Mucosa of descending colon (tissue), 3 donors: ENCODE results near the gene PARP8. TPM values are rescaled to one million over a fixed set of nuclear protein-coding genes. Genes with fewer than 3 reads are reported as not detected.

Experiments used
- ATAC-seq: fragments of 200-7000 bp; cut with Tn5 transposase; one replicate; pipeline ENCODE4 v1.9.1; 2020; ENCODE audit warnings: mild to moderate bottlenecking, moderate library complexity
- DNase-seq, 3 donors: peaks; one replicate each; pipeline ENCODE4 v3.0.0-alpha.2; 2020
- H3K36me3 ChIP-seq: fragments of 200-600 bp; one replicate; pipeline ENCODE4 v1.8.0; 2021; ENCODE audit warnings: low read depth, mild to moderate bottlenecking
- H3K4me1 ChIP-seq: fragments of 200-600 bp; one replicate; pipeline ENCODE4 v1.8.0; 2021; ENCODE audit warnings: low read depth, mild to moderate bottlenecking
- H3K4me3 ChIP-seq: fragments of 200-600 bp; one replicate; pipeline ENCODE4 v1.8.0; 2021; ENCODE audit warnings: mild to moderate bottlenecking
- H3K9me3 ChIP-seq: fragments of 200-600 bp; one replicate; pipeline ENCODE4 v1.8.0; 2021; ENCODE audit warnings: mild to moderate bottlenecking
- CTCF ChIP-seq: fragments of 200-600 bp; IDR thresholded peaks from one replicate; pipeline ENCODE4 v1.8.0; 2022; ENCODE audit warnings: antibody characterized with exemption, mild to moderate bottlenecking
- intact Hi-C, 2 donors: fragments of 100-400 bp; cut with DNase I in 1 of 2; cut with micrococcal nuclease in 1 of 2; formaldehyde crosslinking; loops; one replicate each; pipeline versions ENCODE4 v1.11.0 to v1.11.1; 2022; cut with DNase I, micrococcal nuclease
- total RNA-seq, 3 donors: library from RNA; stranded (reverse); fragmentation: NEBNext Ultra II Directional in 2 of 3; extraction: Animal tissue kit (Norgen Biotek cat#: 25700) in 2 of 3; gene quantifications; one replicate each; pipeline versions ENCODE4 v1.2.1 to v1.2.4, GENCODE V29; 2021 to 2023
- donor health status: DM: no; HTN: no; CAD: no; lungs with moderate emphysema.
- donor health status: DM: no; HTN: no; CAD: no.
- donor health status: DM: no; HTN: yes; CAD: no.

PARP8 gene
- total RNA-seq, 3 donors from 2014 or later, result 7.4 to 29.3 (median 20.1) TPM

- ATAC-seq (peak; percentile 44), DNase-seq (peak in 1 of 3 donors; percentile 31)
- Histone ChIP-seq H3K4me1 (peaks cover 14% of the 10 kb centered on the region), H3K9me3 (no peaks in the 10 kb centered on the region), H3K36me3 (no peaks in the 10 kb centered on the region), H3K4me3 (no peak overlapping the region)
- intact Hi-C loops, result no loop called here
- no peak for TF ChIP-seq CTCF
Observed at GRCh38 chr5:50653946-50654345, 12.5 kb upstream of the PARP8 start.

GRCh38 chr5:50655067-50655809 lies 11.2 kb upstream of the PARP8 start:
- intact Hi-C loops, result no loop called here

GRCh38 chr5:50655810-50656205 lies 10.6 kb upstream of the PARP8 start:
- Histone ChIP-seq H3K4me3 (no peak overlapping the region), H3K4me1 (peaks cover 14% of the 10 kb centered on the region), H3K36me3 (no peaks in the 10 kb centered on the region), H3K9me3 (no peaks in the 10 kb centered on the region)
- intact Hi-C loops, result no loop called here
- ATAC-seq (peak; percentile 99), DNase-seq (peak in 2 of 3 donors; percentile 40 to 63)
- no peak for TF ChIP-seq CTCF

More at GRCh38 chr5:50655067-50655809, 11.2 kb upstream of the PARP8 start:
- ATAC-seq, result peak; percentile 77
- TF ChIP-seq CTCF, result no peak
- no peaks in the 10 kb centered on the region for H3K36me3 ChIP-seq
- DNase-seq, result no peak
- peaks cover 14% of the 10 kb centered on the region for H3K4me1 ChIP-seq
- no peak overlapping the region for H3K4me3 ChIP-seq
- H3K9me3 ChIP-seq, result no peaks in the 10 kb centered on the region

- intact Hi-C loops, result no loop called here
- no peaks in the 10 kb centered on the region for H3K9me3 ChIP-seq
- no peak overlapping the region for H3K4me3 ChIP-seq
- no peak for ATAC-seq
- no peaks in the 10 kb centered on the region for H3K36me3 ChIP-seq
- peaks cover 14% of the 10 kb centered on the region for H3K4me1 ChIP-seq
- no peak for DNase-seq
- TF ChIP-seq CTCF, result no peak
Observed at GRCh38 chr5:50657044-50657443, 9.4 kb upstream of the PARP8 start.

GRCh38 chr5:50658246-50658645 lies 8.2 kb upstream of the PARP8 start:
- DNase-seq (no peak), ATAC-seq (no peak)
- intact Hi-C loops, result no loop called here
- Histone ChIP-seq H3K36me3 (no peaks in the 10 kb centered on the region), H3K4me1 (peaks cover 14% of the 10 kb centered on the region), H3K9me3 (no peaks in the 10 kb centered on the region), H3K4me3 (no peak overlapping the region)
- TF ChIP-seq CTCF, result no peak
